ENCODE results near the gene PLEKHG4B. TPM values are rescaled to one million over a fixed set of nuclear protein-coding genes. Genes with fewer than 3 reads are reported as not detected.

PLEKHG4B gene
- polyA plus RNA-seq, 1 of the 3 experiments (the other 2 are of a cell fraction) = 0.18 TPM

DNA sequence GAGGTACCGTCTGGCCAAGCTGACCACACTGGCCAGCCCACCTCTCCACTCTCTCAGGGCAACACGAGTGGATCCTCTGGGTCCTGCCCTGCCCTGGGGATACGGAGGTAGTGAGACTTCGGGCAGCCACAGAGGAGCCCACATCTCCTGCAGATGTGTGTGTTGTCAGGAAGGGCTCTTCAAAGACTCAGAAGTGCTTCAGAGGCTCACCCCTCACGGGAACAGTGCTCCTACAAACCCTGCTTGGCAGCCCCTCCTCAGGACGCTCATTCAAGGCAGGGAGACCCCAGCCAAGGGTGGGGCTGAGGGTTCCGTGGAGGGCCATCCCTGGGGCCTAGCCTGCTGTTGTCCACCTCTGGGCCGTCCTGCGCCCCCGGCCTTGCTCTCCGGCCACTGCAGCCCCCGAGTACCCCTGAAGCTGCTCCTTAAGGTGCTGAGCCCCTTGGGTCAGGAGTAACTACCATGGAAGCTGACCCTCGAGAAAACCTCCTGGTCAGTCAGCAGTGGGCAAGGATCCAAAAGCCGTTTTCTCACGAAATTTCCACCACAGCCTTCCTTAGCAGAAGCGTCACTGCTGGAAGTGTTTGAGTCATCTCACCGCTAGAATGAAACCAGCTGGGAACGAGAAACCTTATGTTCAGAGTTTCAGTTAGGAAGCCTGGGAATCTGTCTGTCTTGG lies 76.2 kb downstream of the PLEKHG4B start:
- Histone ChIP-seq H3K27me3 (ENCODE audit: insufficient read depth) (no peaks in the 10 kb centered on the region), H3K9ac (peak overlapping the region; percentile 2; the same call in 1 of the 2 replicates), H3K4me2 (no peak overlapping the region), H3K4me3 (ENCODE audit: low read depth in 2 of 2, low read length in 1 of 2) (no peak overlapping the region), H3K4me1 (ENCODE audit: control insufficient read depth in 1 of 2, insufficient read depth in 2 of 2, low read depth in 1 of 2, low read length in 1 of 2) (peaks cover 0 to 15% of the 10 kb centered on the region in 2 experiments; a peak in 1 of 4 replicates), H4K20me1 (ENCODE audit: insufficient read depth) (no peaks in the 10 kb centered on the region), H3K36me3 (replicated peaks in 1 of 2; ENCODE audit: control insufficient read depth in 1 of 2, insufficient read depth in 2 of 2, low read length in 1 of 2) (no peaks in the 10 kb centered on the region), H3K79me2 (ENCODE audit: insufficient read depth) (no peaks in the 10 kb centered on the region), H3K9me2 (no peaks in the 10 kb centered on the region), H3F3A (replicated peaks; ENCODE audit: insufficient read depth) (no peaks in the 10 kb centered on the region), H2AFZ (ENCODE audit: low read depth) (no peak overlapping the region), H3K27ac (ENCODE audit: low read depth in 2 of 2, low read length in 1 of 2) (peak overlapping the region in 1 of 2 experiments; percentile 72; a peak in 2 of 4 replicates), H3K9me3 (no peaks in the 10 kb centered on the region)
- POLR2A ChIA-PET = no interaction called here
- WGBS (ENCODE audit: low lambda C conversion rate) = 41% methylated on average over 5 of the region's 18 CpGs
- CTCF ChIA-PET = interaction anchor here (1.2 kb wide), 1 partner anchor 20 kb away, joined by 5 read pairs; no protein-coding TSS in a partner anchor
- TF ChIP-seq NFIC (IDR thresholded peaks at IDR 0.05; ENCODE audit: borderline replicate concordance) = peak; percentile 53
- no peak for TF ChIP-seq YY1 (IDR thresholded peaks at IDR 0.05; ENCODE audit: low read depth)
- TF ChIP-seq TCF12 (IDR thresholded peaks at IDR 0.05) = peak; percentile 54
- TF ChIP-seq JUND (IDR thresholded peaks at IDR 0.05) = 0 out of 2 replicates have a peak, but pooled peaks have one; percentile 15
- no peak for DNase-seq

- 84% methylated on average over 32 of the region's 32 CpGs for WGBS (ENCODE audit: low lambda C conversion rate)
- Histone ChIP-seq H3K27ac (ENCODE audit: low read depth in 2 of 2, low read length in 1 of 2) (peak overlapping the region in 1 of 2 experiments; percentile 72; a peak in 2 of 4 replicates), H3K9me2 (no peaks in the 10 kb centered on the region), H3K36me3 (replicated peaks in 1 of 2; ENCODE audit: control insufficient read depth in 1 of 2, insufficient read depth in 2 of 2, low read length in 1 of 2) (no peaks in the 10 kb centered on the region), H3K9ac (peak overlapping the region; percentile 7; the same call in 1 of the 2 replicates), H3K4me1 (ENCODE audit: control insufficient read depth in 1 of 2, insufficient read depth in 2 of 2, low read depth in 1 of 2, low read length in 1 of 2) (peaks cover 0 to 15% of the 10 kb centered on the region in 2 experiments; a peak in 1 of 4 replicates), H3K9me3 (no peaks in the 10 kb centered on the region), H3K4me3 (ENCODE audit: low read depth in 2 of 2, low read length in 1 of 2) (no peak overlapping the region), H4K20me1 (ENCODE audit: insufficient read depth) (no peaks in the 10 kb centered on the region), H2AFZ (ENCODE audit: low read depth) (no peak overlapping the region), H3K79me2 (ENCODE audit: insufficient read depth) (no peaks in the 10 kb centered on the region), H3F3A (replicated peaks; ENCODE audit: insufficient read depth) (no peaks in the 10 kb centered on the region), H3K4me2 (no peak overlapping the region), H3K27me3 (ENCODE audit: insufficient read depth) (no peaks in the 10 kb centered on the region)
- TF ChIP-seq NFIC (IDR thresholded peaks at IDR 0.05; ENCODE audit: borderline replicate concordance) (no peak), RCOR1 (IDR thresholded peaks at IDR 0.05; ENCODE audit: low read length) (no peak), GATA2 (CRISPR knock-in tag; IDR thresholded peaks at IDR 0.05) (no peak), SMC3 (IDR thresholded peaks at IDR 0.05; ENCODE audit: low read depth, low read length) (no peak), TAF1 (IDR thresholded peaks at IDR 0.05; ENCODE audit: borderline replicate concordance, low read depth, low read length) (no peak), FOXJ3 (CRISPR knock-in tag; IDR thresholded peaks at IDR 0.05) (no peak), JUND (IDR thresholded peaks at IDR 0.05) (no peak), RAD21 (IDR thresholded peaks at IDR 0.05; ENCODE audit: low read length) (no peak), USF1 (IDR thresholded peaks at IDR 0.05; ENCODE audit: borderline replicate concordance, low read depth) (no peak), GABPA (IDR thresholded peaks at IDR 0.05; ENCODE audit: low read depth) (no peak)
- TF ChIP-seq, protein P1, sequence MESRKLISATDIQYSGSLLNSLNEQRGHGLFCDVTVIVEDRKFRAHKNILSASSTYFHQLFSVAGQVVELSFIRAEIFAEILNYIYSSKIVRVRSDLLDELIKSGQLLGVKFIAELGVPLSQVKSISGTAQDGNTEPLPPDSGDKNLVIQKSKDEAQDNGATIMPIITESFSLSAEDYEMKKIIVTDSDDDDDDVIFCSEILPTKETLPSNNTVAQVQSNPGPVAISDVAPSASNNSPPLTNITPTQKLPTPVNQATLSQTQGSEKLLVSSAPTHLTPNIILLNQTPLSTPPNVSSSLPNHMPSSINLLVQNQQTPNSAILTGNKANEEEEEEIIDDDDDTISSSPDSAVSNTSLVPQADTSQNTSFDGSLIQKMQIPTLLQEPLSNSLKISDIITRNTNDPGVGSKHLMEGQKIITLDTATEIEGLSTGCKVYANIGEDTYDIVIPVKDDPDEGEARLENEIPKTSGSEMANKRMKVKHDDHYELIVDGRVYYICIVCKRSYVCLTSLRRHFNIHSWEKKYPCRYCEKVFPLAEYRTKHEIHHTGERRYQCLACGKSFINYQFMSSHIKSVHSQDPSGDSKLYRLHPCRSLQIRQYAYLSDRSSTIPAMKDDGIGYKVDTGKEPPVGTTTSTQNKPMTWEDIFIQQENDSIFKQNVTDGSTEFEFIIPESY (IDR thresholded peaks at IDR 0.05; ENCODE audit: borderline replicate concordance, low read depth) = no peak
- TF ChIP-seq, protein P2, sequence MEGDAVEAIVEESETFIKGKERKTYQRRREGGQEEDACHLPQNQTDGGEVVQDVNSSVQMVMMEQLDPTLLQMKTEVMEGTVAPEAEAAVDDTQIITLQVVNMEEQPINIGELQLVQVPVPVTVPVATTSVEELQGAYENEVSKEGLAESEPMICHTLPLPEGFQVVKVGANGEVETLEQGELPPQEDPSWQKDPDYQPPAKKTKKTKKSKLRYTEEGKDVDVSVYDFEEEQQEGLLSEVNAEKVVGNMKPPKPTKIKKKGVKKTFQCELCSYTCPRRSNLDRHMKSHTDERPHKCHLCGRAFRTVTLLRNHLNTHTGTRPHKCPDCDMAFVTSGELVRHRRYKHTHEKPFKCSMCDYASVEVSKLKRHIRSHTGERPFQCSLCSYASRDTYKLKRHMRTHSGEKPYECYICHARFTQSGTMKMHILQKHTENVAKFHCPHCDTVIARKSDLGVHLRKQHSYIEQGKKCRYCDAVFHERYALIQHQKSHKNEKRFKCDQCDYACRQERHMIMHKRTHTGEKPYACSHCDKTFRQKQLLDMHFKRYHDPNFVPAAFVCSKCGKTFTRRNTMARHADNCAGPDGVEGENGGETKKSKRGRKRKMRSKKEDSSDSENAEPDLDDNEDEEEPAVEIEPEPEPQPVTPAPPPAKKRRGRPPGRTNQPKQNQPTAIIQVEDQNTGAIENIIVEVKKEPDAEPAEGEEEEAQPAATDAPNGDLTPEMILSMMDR (IDR thresholded peaks at IDR 0.05) = no peak
- TF ChIP-seq, protein P3, sequence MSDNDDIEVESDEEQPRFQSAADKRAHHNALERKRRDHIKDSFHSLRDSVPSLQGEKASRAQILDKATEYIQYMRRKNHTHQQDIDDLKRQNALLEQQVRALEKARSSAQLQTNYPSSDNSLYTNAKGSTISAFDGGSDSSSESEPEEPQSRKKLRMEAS (IDR thresholded peaks at IDR 0.05; ENCODE audit: low read depth) = no peak
- DNase-seq = no peak
- ChIA-PET POLR2A (no interaction called here), CTCF (no interaction called here)
These were observed 77.2 kb downstream of the PLEKHG4B start for GRCh38 chr5:169071-169727.

Data from SK-N-SH (cell line).